GM18870 (cell line): Measurements from ENCODE around the gene ANGPTL4.
"Not testable (repeated sequence)": the region's sequence is repeated elsewhere in the genome, so short reads cannot be mapped to it uniquely, and the experiment has no call there.

Experiments used
- ATAC-seq: cut with Tn5 transposase; IDR thresholded peaks from one replicate; pipeline ENCODE4 v1.9.1; 2021; ENCODE audit warnings: moderate library complexity; ENCODE audit not compliant: unreplicated experiment

The ANGPTL4 gene

GRCh38 chr19:8358948-8359347, 5.0 kb upstream of the ANGPTL4 start:
- no peak for ATAC-seq

- no peak for ATAC-seq
Measured at GRCh38 chr19:8360196-8360595, 3.8 kb upstream of the ANGPTL4 start.

- ATAC-seq, result no peak
Measured at GRCh38 chr19:8361921-8362793, 1.8 kb upstream of the ANGPTL4 start.

GRCh38 chr19:8366121-8366581, 2.2 kb downstream of the ANGPTL4 start:
- ATAC-seq, result no peak

GRCh38 chr19:8366961-8367326, 3.0 kb downstream of the ANGPTL4 start:
- ATAC-seq, result no peak

- ATAC-seq, result no peak
Measured at GRCh38 chr19:8367327-8368001, 3.5 kb downstream of the ANGPTL4 start.

- ATAC-seq, result no peak
Measured at GRCh38 chr19:8370176-8371010, 6.4 kb downstream of the ANGPTL4 start.

GRCh38 chr19:8371011-8371804, 7.3 kb downstream of the ANGPTL4 start:
- no peak for ATAC-seq

GRCh38 chr19:8373867-8374813, 10.2 kb downstream of the ANGPTL4 start:
- no peak for ATAC-seq

GRCh38 chr19:8375766-8376165, 11.8 kb downstream of the ANGPTL4 start:
- not testable (repeated sequence) for ATAC-seq

- not testable (repeated sequence) for ATAC-seq
Measured at GRCh38 chr19:8376373-8376974, 12.5 kb downstream of the ANGPTL4 start.

GRCh38 chr19:8377598-8377997, 13.6 kb downstream of the ANGPTL4 start:
- no peak for ATAC-seq

- not testable (repeated sequence) for ATAC-seq
Measured at GRCh38 chr19:8379156-8379891, 15.4 kb downstream of the ANGPTL4 start.

- ATAC-seq, result not testable (repeated sequence)
Measured at GRCh38 chr19:8384569-8384968, 20.6 kb downstream of the ANGPTL4 start.

GRCh38 chr19:8385103-8385502, 21.1 kb downstream of the ANGPTL4 start:
- ATAC-seq, result not testable (repeated sequence)

- ATAC-seq, result not testable (repeated sequence)
Measured at GRCh38 chr19:8385566-8385965, 21.6 kb downstream of the ANGPTL4 start.

GRCh38 chr19:8386419-8386818, 22.5 kb downstream of the ANGPTL4 start:
- not testable (repeated sequence) for ATAC-seq

GRCh38 chr19:8386990-8387389, 23.0 kb downstream of the ANGPTL4 start:
- no peak for ATAC-seq
